Measurements from ENCODE around the gene TJAP1. TPM values are rescaled to one million over a fixed set of nuclear protein-coding genes. Genes with fewer than 3 reads are reported as not detected.

The TJAP1 gene
- polyA plus RNA-seq, 3 donors from 2014 or later, result 2.6 to 10.9 (median 3.4) TPM

GRCh38 chr6:43506171-43506570, 28.8 kb downstream of the TJAP1 start:
- H3K36me3 Mint-ChIP-seq, result peaks cover 16 to 34% (median 19%) of the 10 kb centered on the region in 3 donors
- H3K9me3 Mint-ChIP-seq, result no peaks in the 10 kb centered on the region
- peaks cover 11 to 15% of the 10 kb centered on the region in 2 donors for H3K4me1 Mint-ChIP-seq
- no peak for DNase-seq
- peaks cover 12 to 15% (median 13%) of the 10 kb centered on the region in 3 donors for H3K27me3 Mint-ChIP-seq (ENCODE audit: low read depth in 3 of 3)
- H3K27ac Mint-ChIP-seq, result peak overlapping the region in 2 of 6 donors; percentile 5 to 20
- H3K4me3 Mint-ChIP-seq, result no peak overlapping the region

- peak; percentile 72 to 77 (median 75) for DNase-seq
- peak overlapping the region in 1 of 5 donors; percentile 10 for H3K4me3 Mint-ChIP-seq
- H3K36me3 Mint-ChIP-seq, result peaks cover 10 to 33% (median 19%) of the 10 kb centered on the region in 3 donors
- H3K9me3 Mint-ChIP-seq, result no peaks in the 10 kb centered on the region
- H3K27ac Mint-ChIP-seq, result peak overlapping the region in 2 of 6 donors; percentile 5 to 48
- peaks cover 13 to 21% of the 10 kb centered on the region in 2 donors for H3K4me1 Mint-ChIP-seq
- H3K27me3 Mint-ChIP-seq (ENCODE audit: low read depth in 3 of 3), result peaks cover 9 to 15% (median 15%) of the 10 kb centered on the region in 3 donors
Observed at GRCh38 chr6:43506667-43507471, 29.5 kb downstream of the TJAP1 start.

GRCh38 chr6:43508481-43509141, 31.2 kb downstream of the TJAP1 start:
- Mint-ChIP-seq H3K9me3 (no peaks in the 10 kb centered on the region), H3K27me3 (ENCODE audit: low read depth in 3 of 3) (peaks cover 12 to 17% (median 15%) of the 10 kb centered on the region in 3 donors), H3K36me3 (peaks cover 3 to 32% (median 15%) of the 10 kb centered on the region in 3 donors), H3K27ac (peak overlapping the region in 2 of 6 donors; percentile 71 to 76), H3K4me3 (peak overlapping the region; percentile 83 to 91 (median 84)), H3K4me1 (peaks cover 19 to 26% of the 10 kb centered on the region in 2 donors)
- DNase-seq, result no peak

- peaks cover 0 to 32% (median 14%) of the 10 kb centered on the region in 3 donors for H3K36me3 Mint-ChIP-seq
- H3K4me3 Mint-ChIP-seq, result peak overlapping the region; percentile 83 to 91 (median 86)
- H3K27ac Mint-ChIP-seq, result peak overlapping the region in 5 of 6 donors; percentile 34 to 76 (median 64)
- no peaks in the 10 kb centered on the region for H3K9me3 Mint-ChIP-seq
- no peak for DNase-seq
- peaks cover 12 to 17% (median 15%) of the 10 kb centered on the region in 3 donors for H3K27me3 Mint-ChIP-seq (ENCODE audit: low read depth in 3 of 3)
- H3K4me1 Mint-ChIP-seq, result peaks cover 22 to 27% of the 10 kb centered on the region in 2 donors
Observed at GRCh38 chr6:43509142-43509983, 32.0 kb downstream of the TJAP1 start.

- Mint-ChIP-seq H3K36me3 (peaks cover 3 to 32% (median 19%) of the 10 kb centered on the region in 3 donors), H3K27ac (peak within 1 kb of the TSS; percentile 34 to 77 (median 72)), H3K9me3 (no peaks in the 10 kb centered on the region), H3K27me3 (ENCODE audit: low read depth in 3 of 3) (peaks cover 12 to 16% (median 15%) of the 10 kb centered on the region in 3 donors), H3K4me3 (peak within 1 kb of the TSS; percentile 83 to 91 (median 86)), H3K4me1 (peaks cover 26 to 27% of the 10 kb centered on the region in 2 donors)
- DNase-seq, result peak; percentile 80 to 85 (median 83)
Observed at GRCh38 chr6:43509984-43510826, 32.8 kb downstream of the TJAP1 start, which contains the start of gene LRRC73. Gene LRRC73 (minus strand): TSS chr6:43510346. CDS start chr6:43509785, 561 bp downstream.

GRCh38 chr6:43510827-43511163, 33.4 kb downstream of the TJAP1 start:
- H3K27me3 Mint-ChIP-seq (ENCODE audit: low read depth in 3 of 3), result peaks cover 12 to 18% (median 15%) of the 10 kb centered on the region in 3 donors
- peaks cover 5 to 30% (median 20%) of the 10 kb centered on the region in 3 donors for H3K36me3 Mint-ChIP-seq
- peaks cover 26 to 27% of the 10 kb centered on the region in 2 donors for H3K4me1 Mint-ChIP-seq
- DNase-seq, result no peak
- H3K27ac Mint-ChIP-seq, result peak overlapping the region in 1 of 6 donors; percentile 41
- no peaks in the 10 kb centered on the region for H3K9me3 Mint-ChIP-seq
- H3K4me3 Mint-ChIP-seq, result peak overlapping the region in 2 of 5 donors; percentile 21 to 60

- Mint-ChIP-seq H3K36me3 (peaks cover 5 to 24% (median 20%) of the 10 kb centered on the region in 3 donors), H3K27ac (peak overlapping the region in 3 of 6 donors; percentile 1 to 68 (median 40)), H3K27me3 (ENCODE audit: low read depth in 3 of 3) (peaks cover 13 to 18% (median 15%) of the 10 kb centered on the region in 3 donors), H3K9me3 (no peaks in the 10 kb centered on the region), H3K4me1 (peaks cover 24 to 25% of the 10 kb centered on the region in 2 donors), H3K4me3 (peak overlapping the region in 2 of 5 donors; percentile 21 to 26)
- DNase-seq, result no peak
Observed at GRCh38 chr6:43511824-43512415, 34.5 kb downstream of the TJAP1 start.

- peaks cover 12 to 16% of the 10 kb centered on the region in 2 donors for H3K4me1 Mint-ChIP-seq
- peaks cover 6 to 28% (median 17%) of the 10 kb centered on the region in 3 donors for H3K36me3 Mint-ChIP-seq
- H3K4me3 Mint-ChIP-seq, result no peak overlapping the region
- H3K9me3 Mint-ChIP-seq, result no peaks in the 10 kb centered on the region
- DNase-seq, result no peak
- peak overlapping the region in 1 of 6 donors; percentile 60 for H3K27ac Mint-ChIP-seq
- peaks cover 2 to 6% (median 5%) of the 10 kb centered on the region in 3 donors for H3K27me3 Mint-ChIP-seq (ENCODE audit: low read depth in 3 of 3)
Observed at GRCh38 chr6:43515808-43516207, 38.4 kb downstream of the TJAP1 start.

- Mint-ChIP-seq H3K4me1 (peaks cover 11 to 16% of the 10 kb centered on the region in 2 donors), H3K27ac (no peak overlapping the region), H3K4me3 (no peak overlapping the region), H3K27me3 (ENCODE audit: low read depth in 3 of 3) (peaks cover 2 to 6% (median 5%) of the 10 kb centered on the region in 3 donors), H3K9me3 (no peaks in the 10 kb centered on the region), H3K36me3 (peaks cover 11 to 31% (median 13%) of the 10 kb centered on the region in 3 donors)
- no peak for DNase-seq
Observed at GRCh38 chr6:43516367-43516696, 39.0 kb downstream of the TJAP1 start.

- no peak within 1 kb of the TSS for H3K4me3 Mint-ChIP-seq
- no peaks in the 10 kb centered on the region for H3K9me3 Mint-ChIP-seq
- H3K27ac Mint-ChIP-seq, result peak within 1 kb of the TSS in 1 of 6 donors; percentile 60
- peak; percentile 96 to 97 (median 96) for DNase-seq
- H3K4me1 Mint-ChIP-seq, result peaks cover 6 to 14% of the 10 kb centered on the region in 2 donors
- peaks cover 0 to 6% (median 5%) of the 10 kb centered on the region in 3 donors for H3K27me3 Mint-ChIP-seq (ENCODE audit: low read depth in 3 of 3)
- H3K36me3 Mint-ChIP-seq, result peaks cover 8 to 26% (median 11%) of the 10 kb centered on the region in 3 donors
Observed at GRCh38 chr6:43516697-43517504, 39.5 kb downstream of the TJAP1 start, which contains the start of the genes POLR1C and YIPF3. Gene POLR1C (plus strand): TSS chr6:43517089. CDS start chr6:43517110, 21 bp downstream. Gene YIPF3 (minus strand): TSS chr6:43516926. CDS start chr6:43516807, 119 bp downstream.
